Stimulated activated CD8-positive, alpha-beta memory T cell treated with anti-CD3 and anti-CD28 coated beads, Interleukin-12 subunit alpha, Interleukin-12 subunit beta, amount 100 ng/mL, for 1 hour (primary cell): ENCODE results near the gene ELP5.

Experiments
- DNase-seq: peaks from one replicate; pipeline ENCODE4 v3.0.0-alpha.2; 2020; ENCODE audit warnings: low read depth

Gene ELP5

GRCh38 chr17:7285679-7286078, 33.7 kb downstream of the ELP5 start:
- DNase-seq = no peak

DNA sequence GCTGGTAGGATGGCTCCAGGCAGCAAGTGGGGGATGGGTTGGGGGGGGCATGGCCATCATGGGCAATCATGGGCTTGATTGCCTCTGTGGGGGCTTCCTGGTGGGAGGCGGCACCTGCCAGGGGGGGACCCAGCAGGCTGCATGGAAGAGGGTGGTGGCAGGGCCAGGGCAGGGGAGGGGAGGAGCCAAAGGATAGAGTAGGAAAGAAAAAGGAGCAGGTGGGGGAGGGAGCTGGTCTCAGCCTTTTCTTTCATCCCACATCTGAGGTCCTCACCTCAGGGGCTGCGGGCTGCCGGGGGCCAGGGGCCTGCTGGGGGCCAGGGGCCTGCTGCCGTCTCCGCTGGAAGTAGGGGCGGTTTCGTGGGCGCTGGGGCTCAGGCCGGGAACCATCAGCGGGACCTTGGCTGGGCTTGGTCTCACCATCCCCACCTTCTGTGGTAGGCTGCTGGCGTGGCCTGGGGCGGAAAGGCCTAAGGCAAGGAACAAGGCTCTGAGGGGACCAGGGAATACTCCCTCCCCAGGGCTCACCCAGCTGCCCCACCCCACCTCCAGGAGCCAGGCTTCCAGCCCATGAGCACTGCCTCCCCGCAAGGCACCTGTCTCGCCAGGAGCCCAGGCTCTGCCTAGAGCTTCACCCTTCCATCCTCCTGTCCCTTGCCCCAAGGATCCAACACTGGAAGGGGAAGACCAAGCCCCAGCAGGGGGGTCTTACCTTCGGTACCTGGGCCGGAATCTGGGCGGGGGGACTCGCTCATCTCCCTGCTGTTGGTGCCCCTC, 37.4 kb downstream of the ELP5 start:
- no peak for DNase-seq

GRCh38 chr17:7290166-7290565, 38.2 kb downstream of the ELP5 start:
- DNase-seq = no peak

DNA sequence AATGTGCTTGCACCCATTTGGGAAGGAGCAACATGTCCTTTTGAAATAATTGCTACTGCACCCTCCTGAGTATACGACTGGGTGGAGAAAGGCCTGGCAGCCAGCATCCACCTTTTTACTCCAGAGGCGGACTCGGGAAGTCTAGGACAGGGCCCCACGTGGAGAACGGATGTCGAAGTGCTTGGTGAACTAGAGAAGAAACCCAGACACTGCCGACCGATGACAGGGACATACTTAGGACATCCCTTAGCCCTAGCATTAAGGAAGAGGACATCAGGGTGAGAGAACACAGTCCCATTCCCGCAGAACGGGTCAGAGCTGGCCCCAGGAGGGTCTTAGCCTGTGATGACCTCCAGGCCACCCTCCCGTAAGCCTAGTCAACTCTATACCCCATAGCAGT, 38.7 kb downstream of the ELP5 start:
- no peak for DNase-seq

- DNase-seq = no peak
These were observed 40.2 kb downstream of the ELP5 start for GRCh38 chr17:7292194-7292593.

DNA sequence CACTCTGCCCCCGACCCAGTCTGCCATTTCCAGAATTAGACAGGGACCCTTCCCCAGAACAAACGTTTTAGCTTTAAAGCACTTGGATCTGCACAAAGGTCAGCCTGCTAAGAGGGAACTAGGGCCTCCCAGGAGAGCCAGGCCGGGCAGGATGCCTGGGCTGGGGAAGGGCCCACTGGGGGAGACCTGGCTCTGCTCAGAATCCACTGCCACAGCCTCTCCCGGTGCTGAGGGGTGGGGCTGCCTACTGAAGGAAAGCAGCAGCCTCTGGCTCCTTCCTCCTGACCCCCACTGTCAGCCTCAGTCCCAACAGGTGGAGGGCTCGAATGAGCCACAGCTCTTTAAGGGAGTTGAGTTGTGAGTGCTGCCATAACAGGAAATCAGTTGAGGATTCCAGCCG, 40.7 kb downstream of the ELP5 start:
- no peak for DNase-seq

- no peak for DNase-seq
These were observed 41.1 kb downstream of the ELP5 start for GRCh38 chr17:7293159-7293558.

DNA sequence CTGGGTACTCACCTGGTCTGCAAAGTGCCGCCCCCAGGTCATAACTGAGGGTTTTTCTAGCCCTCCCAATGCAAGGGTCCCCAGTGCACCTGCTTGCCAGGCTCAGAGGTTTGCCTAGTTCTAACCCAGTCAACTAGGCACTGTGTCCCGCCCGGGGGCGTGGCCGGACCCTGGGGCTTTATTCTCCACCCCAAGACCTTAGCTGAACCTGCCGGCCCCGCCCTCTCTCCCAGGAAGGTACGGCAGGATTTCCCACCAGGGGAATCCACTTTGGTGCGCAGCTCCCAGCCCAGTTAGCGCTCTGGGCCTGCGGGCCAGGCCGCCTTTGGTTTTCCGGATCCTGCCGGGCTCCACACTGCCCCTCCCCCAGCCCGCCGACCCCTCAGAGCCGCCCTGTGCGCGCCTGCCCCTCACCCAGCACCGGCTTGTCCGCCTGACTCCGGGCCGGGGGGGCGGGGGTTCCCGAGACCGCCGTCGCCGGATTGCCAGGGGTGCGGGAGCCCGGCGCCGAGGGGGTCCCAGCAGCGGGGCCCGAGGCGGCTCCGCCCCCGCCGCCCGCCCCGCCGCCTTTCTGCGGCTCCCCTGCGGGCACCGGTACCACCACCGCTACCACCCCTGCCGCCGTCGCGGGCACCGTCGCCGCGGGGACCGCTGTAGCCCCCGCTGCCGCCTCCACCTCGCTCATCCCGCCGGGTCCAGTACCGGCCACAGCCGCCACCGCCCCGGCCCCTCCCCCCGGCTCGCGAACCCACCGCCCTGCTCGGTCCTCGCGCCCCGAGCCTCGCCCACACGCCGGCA, 42.0 kb downstream of the ELP5 start:
- no peak for DNase-seq

GRCh38 chr17:7294614-7295153, 42.7 kb downstream of the ELP5 start, which contains the start of gene YBX2:
TSS of gene YBX2 (minus strand) at chr17:7294639. CDS start at chr17:7294500, 139 bp downstream.
- peak; percentile 45 for DNase-seq

DNA sequence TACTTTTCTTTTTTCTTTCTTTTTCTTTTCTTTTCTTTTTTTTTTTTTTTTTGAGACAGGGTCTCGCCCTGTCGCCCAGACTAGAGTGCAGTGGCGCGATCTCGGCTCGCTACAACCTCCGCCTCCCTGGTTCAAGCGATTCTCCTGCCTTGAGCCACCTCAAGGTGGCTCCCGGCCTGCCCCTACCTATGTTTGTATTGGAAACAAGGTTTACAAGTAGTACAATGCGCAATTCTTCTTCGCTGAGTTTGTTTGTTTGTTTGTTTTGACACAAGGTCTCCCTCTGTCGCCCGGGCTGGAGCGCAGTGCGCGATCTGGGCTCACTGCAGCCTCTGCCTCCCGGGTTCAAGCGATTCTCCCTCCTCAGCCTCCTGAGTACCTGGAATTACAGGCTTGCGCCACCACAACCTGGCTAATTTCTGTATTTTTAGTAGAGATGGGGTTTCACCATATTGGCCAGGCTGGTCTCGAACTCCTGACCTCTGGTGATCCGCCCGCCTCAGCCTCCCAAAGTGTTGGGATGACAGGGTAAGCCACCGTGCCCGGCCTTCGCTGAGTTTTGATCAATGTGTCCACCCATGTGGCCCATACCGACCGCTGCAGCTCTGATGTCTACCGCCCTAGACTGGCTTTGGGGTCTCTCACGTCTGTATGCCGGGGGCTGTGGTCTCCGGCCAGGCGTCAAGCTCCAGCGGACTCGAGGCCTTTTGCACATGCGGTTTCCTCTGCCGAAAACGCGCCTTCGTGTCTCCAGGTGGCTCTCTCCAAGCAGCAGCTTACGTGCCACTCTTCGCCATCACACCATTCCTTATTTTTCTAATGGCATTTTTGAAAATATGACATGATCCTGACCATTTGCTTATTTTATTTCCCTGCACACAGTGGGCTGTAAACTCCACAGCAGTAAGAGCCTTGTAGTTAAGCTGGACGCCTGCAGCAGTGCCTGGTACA, 43.5 kb downstream of the ELP5 start:
- DNase-seq = no peak

DNA sequence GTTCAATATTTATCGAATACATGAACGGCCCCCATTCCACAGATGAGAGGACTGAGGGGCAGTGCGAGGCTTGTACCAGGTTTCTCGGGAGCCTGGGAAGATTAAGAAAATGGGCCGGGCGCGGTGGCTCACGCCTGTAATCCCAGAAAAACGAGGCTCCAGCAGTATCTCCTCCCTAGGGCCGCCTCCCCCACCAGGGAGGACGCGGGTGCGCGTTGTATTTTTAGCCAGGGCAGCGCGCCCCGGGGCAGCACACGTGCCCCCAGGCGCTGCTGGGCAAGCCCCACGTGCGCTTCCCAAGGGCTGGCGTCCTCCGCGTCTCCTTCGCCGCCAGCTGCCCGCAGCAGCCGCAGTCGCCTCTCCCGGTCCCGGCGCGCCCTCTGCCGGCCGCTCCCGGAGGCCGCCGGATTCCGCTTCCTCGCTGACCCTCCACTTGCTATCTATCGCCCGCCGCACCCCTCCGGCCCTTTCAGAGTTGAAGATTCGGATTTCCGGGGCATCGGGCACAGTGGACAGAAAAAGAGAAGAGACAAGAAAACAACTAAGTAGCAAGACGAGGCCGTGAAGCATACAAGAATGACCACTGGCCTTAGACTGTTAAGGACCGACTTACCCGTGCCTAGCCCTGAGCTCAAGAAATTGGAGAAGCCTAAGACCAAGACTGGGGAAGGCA, 44.3 kb downstream of the ELP5 start:
- peak; percentile 40 for DNase-seq

DNA sequence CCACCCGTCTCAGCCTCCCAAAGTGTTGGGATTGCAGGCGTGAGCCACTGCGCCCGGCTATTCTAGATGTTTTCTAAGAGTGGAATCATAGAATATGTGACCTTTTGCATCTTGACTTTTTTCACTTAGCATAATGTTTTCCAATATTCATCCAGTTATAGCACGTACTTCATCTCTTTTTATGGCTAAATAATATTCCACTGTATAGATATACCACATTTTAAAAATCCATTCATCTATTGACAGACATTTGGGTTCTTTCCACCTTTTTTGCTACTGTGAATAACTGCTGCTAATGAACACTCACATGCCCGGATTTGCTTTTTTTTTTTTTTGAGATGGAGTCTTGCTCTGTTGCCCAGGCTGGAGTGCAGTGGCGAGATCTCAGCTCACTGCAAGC, 52.2 kb downstream of the ELP5 start:
- DNase-seq = no peak

GRCh38 chr17:7306911-7307685, 55.1 kb downstream of the ELP5 start, which contains the start of gene EIF5A:
TSS of gene EIF5A (plus strand) at chr17:7307628. CDS start at chr17:7309636, 2,008 bp downstream.
- DNase-seq = peak; percentile 100

GRCh38 chr17:7307686-7308624, 55.9 kb downstream of the ELP5 start:
- DNase-seq = no peak

- peak; percentile 78 for DNase-seq
These were observed 56.8 kb downstream of the ELP5 start for GRCh38 chr17:7308625-7309433.
